AG10803 (cell line): ENCODE measurements around the gene CCNK.

Experiments used
- DNase-seq: peaks from one replicate; pipeline ENCODE4 v3.0.0; 2010; ENCODE audit warnings: low read depth
- H3K4me3 ChIP-seq: 2 replicates; pipeline ENCODE4 v1.5.1; 2011; ENCODE audit warnings: mild to moderate bottlenecking, low read length, control low read depth
- TF ChIP-seq, protein P1 (sequence below): conservative IDR thresholded peaks from 2 replicates; pipeline ENCODE4 v1.5.1; 2011; ENCODE audit warnings: mild to moderate bottlenecking, low read length, control low read depth, inconsistent platforms

Gene CCNK

GRCh38 chr14:99541211-99541610 lies 60.0 kb downstream of the CCNK start:
- DNase-seq = no peak
- H3K4me3 ChIP-seq = no peak overlapping the region
- TF ChIP-seq, protein P1, sequence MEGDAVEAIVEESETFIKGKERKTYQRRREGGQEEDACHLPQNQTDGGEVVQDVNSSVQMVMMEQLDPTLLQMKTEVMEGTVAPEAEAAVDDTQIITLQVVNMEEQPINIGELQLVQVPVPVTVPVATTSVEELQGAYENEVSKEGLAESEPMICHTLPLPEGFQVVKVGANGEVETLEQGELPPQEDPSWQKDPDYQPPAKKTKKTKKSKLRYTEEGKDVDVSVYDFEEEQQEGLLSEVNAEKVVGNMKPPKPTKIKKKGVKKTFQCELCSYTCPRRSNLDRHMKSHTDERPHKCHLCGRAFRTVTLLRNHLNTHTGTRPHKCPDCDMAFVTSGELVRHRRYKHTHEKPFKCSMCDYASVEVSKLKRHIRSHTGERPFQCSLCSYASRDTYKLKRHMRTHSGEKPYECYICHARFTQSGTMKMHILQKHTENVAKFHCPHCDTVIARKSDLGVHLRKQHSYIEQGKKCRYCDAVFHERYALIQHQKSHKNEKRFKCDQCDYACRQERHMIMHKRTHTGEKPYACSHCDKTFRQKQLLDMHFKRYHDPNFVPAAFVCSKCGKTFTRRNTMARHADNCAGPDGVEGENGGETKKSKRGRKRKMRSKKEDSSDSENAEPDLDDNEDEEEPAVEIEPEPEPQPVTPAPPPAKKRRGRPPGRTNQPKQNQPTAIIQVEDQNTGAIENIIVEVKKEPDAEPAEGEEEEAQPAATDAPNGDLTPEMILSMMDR = no peak

DNA sequence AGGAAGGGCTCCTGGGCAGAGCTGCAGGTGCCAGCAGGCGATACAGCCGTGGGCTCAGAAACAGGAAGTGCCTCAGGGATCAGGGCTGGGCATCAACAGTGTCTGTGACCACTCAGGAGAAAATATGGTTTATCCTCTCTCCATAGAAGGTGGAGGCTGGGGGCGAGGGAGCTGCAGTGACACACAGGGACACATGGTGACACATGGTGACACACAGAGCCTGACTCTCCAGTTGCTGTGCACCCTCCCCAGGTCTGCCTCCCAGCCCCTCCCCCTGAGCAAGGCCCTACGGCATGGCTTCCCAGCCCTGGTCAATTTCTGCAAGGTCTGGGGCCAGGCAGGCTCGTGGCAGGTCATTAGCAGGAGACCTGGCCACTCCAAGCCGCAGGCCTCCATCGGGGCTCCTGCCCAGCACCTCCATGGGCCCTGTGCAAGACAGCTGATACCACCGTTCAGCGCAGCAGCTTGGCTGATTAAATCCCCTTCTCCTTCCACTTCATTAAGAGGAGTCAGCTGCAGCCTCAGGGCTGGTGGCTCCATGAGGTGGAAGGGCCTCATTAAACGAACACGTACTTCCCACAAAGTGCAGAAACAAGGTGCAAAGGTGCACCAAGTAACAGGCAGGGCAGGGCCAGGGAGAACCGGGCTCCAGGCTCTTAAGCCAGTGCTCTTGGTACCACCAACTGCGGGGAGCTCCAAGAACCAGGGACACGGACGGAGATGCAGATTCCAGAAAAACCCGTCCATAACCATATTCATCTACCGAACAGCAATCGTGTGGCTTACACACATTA lies 60.7 kb downstream of the CCNK start:
- TF ChIP-seq, protein P1 = no peak
- no peak for DNase-seq
- H3K4me3 ChIP-seq = no peak overlapping the region

- DNase-seq = no peak
- H3K4me3 ChIP-seq = no peak overlapping the region
- TF ChIP-seq, protein P1 = no peak
These were observed 61.4 kb downstream of the CCNK start for GRCh38 chr14:99542566-99542965.

GRCh38 chr14:99543370-99543769 lies 62.2 kb downstream of the CCNK start:
- TF ChIP-seq, protein P1 = no peak
- no peak for DNase-seq
- no peak overlapping the region for H3K4me3 ChIP-seq

GRCh38 chr14:99543985-99544384 lies 62.8 kb downstream of the CCNK start:
- no peak for DNase-seq
- no peak overlapping the region for H3K4me3 ChIP-seq
- TF ChIP-seq, protein P1 = no peak

DNA sequence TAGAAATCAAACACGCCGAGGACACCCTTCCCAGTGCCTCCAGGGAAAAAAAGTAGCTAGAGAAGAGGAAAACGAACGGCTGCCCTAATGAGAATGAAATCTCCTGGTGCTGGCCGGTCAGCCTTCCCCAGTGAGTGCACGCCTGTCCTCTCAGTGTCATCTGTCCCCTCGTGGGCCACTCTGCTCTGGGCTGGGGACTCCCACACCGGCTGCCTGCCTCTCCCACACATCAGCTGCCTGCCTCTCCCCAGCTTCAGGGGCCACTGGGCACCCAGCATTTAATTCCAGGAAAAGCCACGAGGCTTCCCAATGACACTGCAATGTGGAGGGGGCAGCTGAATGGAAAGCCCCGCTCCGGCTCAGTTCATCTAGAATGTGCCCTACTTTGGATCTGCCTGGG lies 63.8 kb downstream of the CCNK start:
- H3K4me3 ChIP-seq = no peak overlapping the region
- DNase-seq = no peak
- TF ChIP-seq, protein P1 = no peak

DNA sequence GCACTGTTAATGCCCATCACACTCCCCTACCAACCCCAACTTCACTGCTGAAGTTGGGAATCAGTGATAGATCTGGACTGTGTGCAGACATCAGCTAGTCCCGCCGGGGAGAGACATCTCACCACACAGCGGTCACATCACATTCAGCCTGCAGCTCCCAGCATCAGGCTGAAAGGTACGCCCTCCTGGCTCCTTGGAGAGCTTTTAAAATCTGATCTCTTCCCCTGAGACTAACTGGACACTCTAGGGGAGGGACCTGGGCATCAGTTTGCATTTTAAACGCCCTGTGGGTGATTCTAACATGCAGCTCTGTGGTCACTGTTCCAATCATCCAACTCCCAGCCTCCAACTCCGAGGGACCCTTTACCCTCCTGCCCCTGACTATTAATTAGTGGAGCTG lies 64.4 kb downstream of the CCNK start:
- no peak for DNase-seq
- TF ChIP-seq, protein P1 = no peak
- H3K4me3 ChIP-seq = no peak overlapping the region
